Neural cell (in vitro differentiated cells): ENCODE measurements around the gene TTC31. TPM values are rescaled to one million over a fixed set of nuclear protein-coding genes. Genes with fewer than 3 reads are reported as not detected.

Experiments
- H2AFZ ChIP-seq: fragments of 200-600, 300-800 bp; sonication (generic), shearing (Covaris generic); 2 replicates; pipeline ENCODE4 v1.6.0; 2014; ENCODE audit warnings: low read depth, mild to moderate bottlenecking, antibody characterized with exemption, low read length, moderate library complexity
- H3F3A ChIP-seq: fragments of 200-600 bp; shearing (Covaris generic); 2 replicates; pipeline ENCODE4 v1.6.1; 2016; ENCODE audit warnings: mild to moderate bottlenecking, moderate library complexity, mixed read lengths, antibody characterized with exemption, low read length; ENCODE audit not compliant: insufficient read depth, poor library complexity, severe bottlenecking
- H3K27ac ChIP-seq: fragments of 200-600, 300-800 bp; sonication (generic), shearing (Covaris generic); 2 replicates; pipeline ENCODE4 v1.5.1; 2014; ENCODE audit warnings: mild to moderate bottlenecking, low read length, moderate library complexity
- H3K27me3 ChIP-seq: fragments of 300-800, 200-600 bp; sonication (generic), shearing (Covaris generic); 2 replicates; pipeline ENCODE4 v1.6.0; 2014; ENCODE audit warnings: mild to moderate bottlenecking, low read depth, low read length, moderate library complexity; ENCODE audit not compliant: insufficient read depth
- H3K36me3 ChIP-seq: fragments of 300-800, 200-600 bp; sonication (generic), shearing (Covaris generic); 2 replicates; pipeline ENCODE4 v1.5.1; 2014; ENCODE audit warnings: mild to moderate bottlenecking, antibody characterized with exemption, low read length, moderate library complexity; ENCODE audit not compliant: insufficient read depth
- H3K4me2 ChIP-seq: fragments of 300-800, 200-600 bp; sonication (generic), shearing (Covaris generic); 2 replicates; pipeline ENCODE4 v1.6.0; 2014; ENCODE audit warnings: mild to moderate bottlenecking, low read length
- H3K4me3 ChIP-seq: fragments of 300-800, 200-600 bp; sonication (generic), shearing (Covaris generic); 2 replicates; pipeline ENCODE4 v1.5.1; 2014; ENCODE audit warnings: mild to moderate bottlenecking, low read length, moderate library complexity
- H3K79me2 ChIP-seq: fragments of 200-600 bp; shearing (Covaris generic); replicated peaks from 2 replicates; pipeline ENCODE4 v1.6.0; 2014; ENCODE audit warnings: mild to moderate bottlenecking, low read length, moderate library complexity; ENCODE audit not compliant: insufficient read depth
- H3K9ac ChIP-seq: fragments of 300-800, 200-600 bp; sonication (generic), shearing (Covaris generic); 2 replicates; pipeline ENCODE4 v1.6.1; 2016; ENCODE audit warnings: mild to moderate bottlenecking, low read length, mixed read lengths
- H3K9me2 ChIP-seq: fragments of 200-600 bp; shearing (Covaris generic); 2 replicates; pipeline ENCODE4 v1.6.1; 2016; ENCODE audit warnings: mild to moderate bottlenecking, low read length, mixed read lengths; ENCODE audit not compliant: insufficient read depth
- H3K9me3 ChIP-seq: fragments of 200-600, 300-800 bp; sonication (generic), shearing (Covaris generic); 2 replicates; pipeline ENCODE4 v1.6.1; 2016; ENCODE audit warnings: mild to moderate bottlenecking, mixed run types, low read length, moderate library complexity, mixed read lengths
- H4K20me1 ChIP-seq: fragments of 200-600 bp; shearing (Covaris generic); 2 replicates; pipeline ENCODE4 v1.6.1; 2016; ENCODE audit warnings: mild to moderate bottlenecking, mixed run types; ENCODE audit not compliant: insufficient read depth
- EP300 ChIP-seq: fragments of 450-650 bp; conservative IDR thresholded peaks from 2 replicates; pipeline ENCODE4 v1.6.1; 2014; ENCODE audit warnings: antibody characterized with exemption, mild to moderate bottlenecking, moderate library complexity; ENCODE audit not compliant: poor library complexity, severe bottlenecking
- EZH2 ChIP-seq: fragments of 200-600, 300-800 bp; shearing (Covaris generic), sonication (generic); IDR thresholded peaks from 2 replicates; pipeline ENCODE4 v1.6.1; 2014; ENCODE audit warnings: antibody characterized with exemption, low read length, borderline replicate concordance, mild to moderate bottlenecking; ENCODE audit not compliant: insufficient read depth, poor library complexity, severe bottlenecking
- MXI1 ChIP-seq: fragments of 450-650 bp; conservative IDR thresholded peaks from 2 replicates; pipeline ENCODE4 v1.6.1; 2014; ENCODE audit warnings: antibody characterized with exemption, mild to moderate bottlenecking; ENCODE audit not compliant: poor library complexity, severe bottlenecking
- POLR2AphosphoS5 ChIP-seq: IDR thresholded peaks from 2 replicates; pipeline ENCODE4 v1.6.1; 2012
- RAD21 ChIP-seq: fragments of 450-650 bp; conservative IDR thresholded peaks from 2 replicates; pipeline ENCODE4 v1.6.1; 2014; ENCODE audit warnings: antibody characterized with exemption, mild to moderate bottlenecking, moderate library complexity
- SMC3 ChIP-seq: fragments of 450-650 bp; conservative IDR thresholded peaks from 2 replicates; pipeline ENCODE4 v1.6.1; 2014; ENCODE audit warnings: antibody characterized with exemption, mild to moderate bottlenecking, moderate library complexity; ENCODE audit not compliant: poor library complexity
- TAF1 ChIP-seq: IDR thresholded peaks from 2 replicates; pipeline ENCODE4 v1.6.1; 2012; ENCODE audit warnings: low read depth
- polyA plus RNA-seq: library from polyadenylated mRNA; depleted of rRNA; stranded (reverse); fragments of >200 nt; gene quantifications from 2 replicates; pipeline ENCODE4 v1.2.3, GENCODE V29; 2014
- TF ChIP-seq, protein P1 (sequence below): fragments of 450-650 bp; IDR thresholded peaks from 2 replicates; pipeline ENCODE4 v1.5.1; 2014; ENCODE audit warnings: antibody characterized with exemption, mild to moderate bottlenecking, moderate library complexity; ENCODE audit not compliant: poor library complexity, severe bottlenecking
- TF ChIP-seq, protein P2 (sequence below): IDR thresholded peaks from 2 replicates; pipeline ENCODE4 v1.6.1; 2012; ENCODE audit warnings: borderline replicate concordance

The TTC31 gene
- polyA plus RNA-seq, 1 donor from 2014 or later, result 11.0 TPM

DNA sequence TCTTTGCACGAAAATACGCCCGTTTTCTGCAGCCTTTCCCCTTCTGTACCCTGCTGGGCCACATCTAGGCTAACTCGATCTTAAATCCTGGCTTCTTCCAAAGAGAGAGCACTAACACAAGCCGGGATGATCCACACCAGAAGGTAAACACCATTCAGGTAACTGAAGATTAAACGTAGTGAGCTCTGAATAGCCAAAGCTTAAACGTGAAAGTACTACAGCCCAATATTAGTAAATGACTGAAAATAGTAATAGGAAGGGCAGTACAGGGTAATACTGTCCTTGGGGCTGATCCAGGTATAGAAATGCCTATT lies 10.0 kb upstream of the TTC31 start:
- H3K27ac ChIP-seq, result peak overlapping the region; percentile 94
- peak overlapping the region; percentile 83 for H3K4me3 ChIP-seq
- H3K4me2 ChIP-seq, result peak overlapping the region; percentile 68
- peak overlapping the region; percentile 84 for H3K9ac ChIP-seq
- H3K79me2 ChIP-seq, result no peaks in the 10 kb centered on the region
- peaks cover 3% of the 10 kb centered on the region for H3F3A ChIP-seq
- TF ChIP-seq, protein P1, sequence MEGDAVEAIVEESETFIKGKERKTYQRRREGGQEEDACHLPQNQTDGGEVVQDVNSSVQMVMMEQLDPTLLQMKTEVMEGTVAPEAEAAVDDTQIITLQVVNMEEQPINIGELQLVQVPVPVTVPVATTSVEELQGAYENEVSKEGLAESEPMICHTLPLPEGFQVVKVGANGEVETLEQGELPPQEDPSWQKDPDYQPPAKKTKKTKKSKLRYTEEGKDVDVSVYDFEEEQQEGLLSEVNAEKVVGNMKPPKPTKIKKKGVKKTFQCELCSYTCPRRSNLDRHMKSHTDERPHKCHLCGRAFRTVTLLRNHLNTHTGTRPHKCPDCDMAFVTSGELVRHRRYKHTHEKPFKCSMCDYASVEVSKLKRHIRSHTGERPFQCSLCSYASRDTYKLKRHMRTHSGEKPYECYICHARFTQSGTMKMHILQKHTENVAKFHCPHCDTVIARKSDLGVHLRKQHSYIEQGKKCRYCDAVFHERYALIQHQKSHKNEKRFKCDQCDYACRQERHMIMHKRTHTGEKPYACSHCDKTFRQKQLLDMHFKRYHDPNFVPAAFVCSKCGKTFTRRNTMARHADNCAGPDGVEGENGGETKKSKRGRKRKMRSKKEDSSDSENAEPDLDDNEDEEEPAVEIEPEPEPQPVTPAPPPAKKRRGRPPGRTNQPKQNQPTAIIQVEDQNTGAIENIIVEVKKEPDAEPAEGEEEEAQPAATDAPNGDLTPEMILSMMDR, result no peak
- no peak for TF ChIP-seq EZH2
- TF ChIP-seq EP300, result no peak
- no peak for TF ChIP-seq RAD21
- no peak for TF ChIP-seq MXI1
- TF ChIP-seq SMC3, result no peak
- no peak for TF ChIP-seq POLR2AphosphoS5
- TF ChIP-seq, protein P2, sequence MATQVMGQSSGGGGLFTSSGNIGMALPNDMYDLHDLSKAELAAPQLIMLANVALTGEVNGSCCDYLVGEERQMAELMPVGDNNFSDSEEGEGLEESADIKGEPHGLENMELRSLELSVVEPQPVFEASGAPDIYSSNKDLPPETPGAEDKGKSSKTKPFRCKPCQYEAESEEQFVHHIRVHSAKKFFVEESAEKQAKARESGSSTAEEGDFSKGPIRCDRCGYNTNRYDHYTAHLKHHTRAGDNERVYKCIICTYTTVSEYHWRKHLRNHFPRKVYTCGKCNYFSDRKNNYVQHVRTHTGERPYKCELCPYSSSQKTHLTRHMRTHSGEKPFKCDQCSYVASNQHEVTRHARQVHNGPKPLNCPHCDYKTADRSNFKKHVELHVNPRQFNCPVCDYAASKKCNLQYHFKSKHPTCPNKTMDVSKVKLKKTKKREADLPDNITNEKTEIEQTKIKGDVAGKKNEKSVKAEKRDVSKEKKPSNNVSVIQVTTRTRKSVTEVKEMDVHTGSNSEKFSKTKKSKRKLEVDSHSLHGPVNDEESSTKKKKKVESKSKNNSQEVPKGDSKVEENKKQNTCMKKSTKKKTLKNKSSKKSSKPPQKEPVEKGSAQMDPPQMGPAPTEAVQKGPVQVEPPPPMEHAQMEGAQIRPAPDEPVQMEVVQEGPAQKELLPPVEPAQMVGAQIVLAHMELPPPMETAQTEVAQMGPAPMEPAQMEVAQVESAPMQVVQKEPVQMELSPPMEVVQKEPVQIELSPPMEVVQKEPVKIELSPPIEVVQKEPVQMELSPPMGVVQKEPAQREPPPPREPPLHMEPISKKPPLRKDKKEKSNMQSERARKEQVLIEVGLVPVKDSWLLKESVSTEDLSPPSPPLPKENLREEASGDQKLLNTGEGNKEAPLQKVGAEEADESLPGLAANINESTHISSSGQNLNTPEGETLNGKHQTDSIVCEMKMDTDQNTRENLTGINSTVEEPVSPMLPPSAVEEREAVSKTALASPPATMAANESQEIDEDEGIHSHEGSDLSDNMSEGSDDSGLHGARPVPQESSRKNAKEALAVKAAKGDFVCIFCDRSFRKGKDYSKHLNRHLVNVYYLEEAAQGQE, result no peak
- TF ChIP-seq TAF1, result no peak
- no peaks in the 10 kb centered on the region for H3K36me3 ChIP-seq
- peak overlapping the region; percentile 99 for H2AFZ ChIP-seq
- no peaks in the 10 kb centered on the region for H3K9me2 ChIP-seq
- no peaks in the 10 kb centered on the region for H4K20me1 ChIP-seq
- no peaks in the 10 kb centered on the region for H3K9me3 ChIP-seq
- H3K27me3 ChIP-seq, result no peaks in the 10 kb centered on the region

DNA sequence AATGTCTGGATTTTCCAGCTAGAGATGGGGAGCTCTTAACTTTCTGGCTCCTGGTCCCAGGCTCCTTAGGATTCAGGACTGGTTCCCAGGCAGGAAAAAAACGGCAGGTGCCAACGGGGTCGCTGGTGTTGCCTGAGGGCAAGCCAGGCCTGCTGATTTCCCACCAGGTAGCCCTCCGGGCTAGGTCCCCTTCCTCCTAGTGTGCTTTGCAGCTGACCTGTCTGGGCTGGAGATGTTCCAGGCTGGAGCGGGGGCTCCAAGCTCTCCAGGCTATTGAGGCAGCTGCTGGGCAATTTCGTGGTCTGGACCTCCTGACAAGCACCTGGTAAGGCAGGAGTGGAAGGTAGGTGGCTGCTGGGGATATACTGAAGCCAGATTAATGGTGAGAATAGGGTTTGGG lies 8.4 kb upstream of the TTC31 start:
- Histone ChIP-seq H3K9ac (no peak overlapping the region), H3F3A (peaks cover 3% of the 10 kb centered on the region), H3K27me3 (no peaks in the 10 kb centered on the region), H3K79me2 (peaks cover 4% of the 10 kb centered on the region), H3K27ac (no peak overlapping the region), H2AFZ (no peak overlapping the region), H4K20me1 (no peaks in the 10 kb centered on the region), H3K9me2 (no peaks in the 10 kb centered on the region), H3K4me3 (no peak overlapping the region), H3K36me3 (no peaks in the 10 kb centered on the region), H3K9me3 (no peaks in the 10 kb centered on the region), H3K4me2 (no peak overlapping the region)
- TF ChIP-seq, protein P1, result no peak
- TF ChIP-seq TAF1 (no peak), EZH2 (no peak), SMC3 (no peak), EP300 (no peak), RAD21 (no peak), POLR2AphosphoS5 (no peak), MXI1 (no peak)
- TF ChIP-seq, protein P2, result no peak
